Effector CD4-positive, alpha-beta T cell (primary cell): ENCODE data around the gene KLRC1. TPM values are rescaled to one million over a fixed set of nuclear protein-coding genes. Genes with fewer than 3 reads are reported as not detected.
"Not testable (repeated sequence)": the region's sequence is repeated elsewhere in the genome, so short reads cannot be mapped to it uniquely, and the experiment has no call there.

Experiments used
- DNase-seq: peaks from one replicate; pipeline ENCODE4 v3.0.0-alpha.2; 2020
- total RNA-seq: gene quantifications from one replicate; lab custom pipeline; 2026; lab: John Stamatoyannopoulos, UW

The KLRC1 gene
- total RNA-seq: not detected

DNA sequence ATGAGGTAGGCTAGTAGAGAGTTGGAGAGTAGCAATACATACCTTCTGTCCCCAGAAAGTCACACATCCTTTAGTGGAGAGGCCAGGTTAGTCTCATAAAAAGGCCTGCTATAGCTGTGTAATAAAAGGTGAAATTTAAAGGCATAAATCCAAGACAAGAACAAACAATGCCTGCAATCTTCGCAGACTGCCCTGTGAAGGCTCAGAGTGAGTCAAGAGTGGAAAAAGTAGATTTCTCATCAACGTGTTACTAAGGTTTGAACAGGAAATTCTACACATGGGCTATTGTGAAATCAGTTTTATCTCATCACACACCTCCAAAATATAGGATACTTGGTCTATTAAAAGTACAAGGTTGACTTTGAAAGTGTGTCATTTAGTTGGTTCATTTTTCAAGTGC is at the start of gene KLRC1:
Gene KLRC1 (minus strand): TSS at position 222 of the 400 bp plus-strand sequence. CDS start 2,221 bp downstream, outside the sequence.
- DNase-seq: no peak

DNA sequence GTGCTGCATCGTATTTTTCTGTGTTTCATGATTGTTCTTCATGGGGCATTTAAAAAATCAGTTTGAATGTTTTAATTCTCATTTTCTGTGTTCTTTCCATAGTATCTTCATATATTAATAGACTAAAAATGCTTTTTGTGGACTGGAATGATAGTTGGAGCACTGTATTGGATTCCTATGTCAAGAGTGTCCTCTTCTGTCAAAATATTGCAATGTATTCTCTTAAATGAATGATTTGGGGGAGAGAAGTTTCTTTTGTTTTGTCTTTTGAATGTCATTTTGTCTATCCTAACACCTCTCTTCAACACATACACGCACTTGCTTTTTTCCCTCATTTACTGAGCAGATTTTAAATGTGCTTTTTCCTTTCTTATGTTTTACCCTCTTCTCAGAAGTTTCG is 47.9 kb upstream of the KLRC1 start:
- no peak for DNase-seq

DNA sequence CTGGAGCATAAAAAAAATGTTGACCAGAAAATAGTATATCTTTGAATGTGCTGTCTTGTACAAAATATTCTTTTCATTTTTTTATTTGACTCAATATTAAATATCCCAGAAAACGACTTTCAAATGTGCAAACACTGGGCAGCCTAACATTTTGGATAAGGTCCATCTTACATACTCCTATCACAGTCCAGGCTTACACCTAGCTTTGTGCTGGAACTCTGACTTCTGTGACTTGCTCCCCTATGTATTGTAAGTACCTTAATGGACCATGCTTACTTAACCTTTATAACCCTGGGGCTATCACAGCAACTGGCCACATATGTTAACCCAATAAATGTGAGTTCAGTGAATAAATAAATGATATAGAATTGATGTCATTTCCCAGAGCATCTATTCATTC is 44.9 kb upstream of the KLRC1 start:
- no peak for DNase-seq

- DNase-seq: no peak
These were observed 44.4 kb upstream of the KLRC1 start for GRCh38 chr12:10497602-10498001.

DNA sequence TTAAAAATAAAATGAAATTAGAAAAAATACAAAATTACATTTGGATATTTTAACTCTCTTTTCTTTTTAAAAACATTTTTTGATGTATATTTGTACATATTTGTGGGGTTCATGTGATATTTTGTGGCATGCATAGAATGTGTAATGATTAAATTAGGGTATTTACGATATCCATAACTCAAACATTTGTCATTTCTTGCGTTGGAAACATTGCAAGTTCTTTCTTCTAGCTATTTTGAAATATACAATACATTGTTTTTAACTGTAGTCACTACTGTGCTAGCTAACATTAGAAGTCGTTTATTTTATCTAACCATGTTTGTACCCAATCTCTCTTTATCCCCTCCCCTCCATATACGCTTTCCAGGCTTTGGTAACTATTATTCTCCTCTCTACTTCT is 38.6 kb upstream of the KLRC1 start:
- no peak for DNase-seq

DNA sequence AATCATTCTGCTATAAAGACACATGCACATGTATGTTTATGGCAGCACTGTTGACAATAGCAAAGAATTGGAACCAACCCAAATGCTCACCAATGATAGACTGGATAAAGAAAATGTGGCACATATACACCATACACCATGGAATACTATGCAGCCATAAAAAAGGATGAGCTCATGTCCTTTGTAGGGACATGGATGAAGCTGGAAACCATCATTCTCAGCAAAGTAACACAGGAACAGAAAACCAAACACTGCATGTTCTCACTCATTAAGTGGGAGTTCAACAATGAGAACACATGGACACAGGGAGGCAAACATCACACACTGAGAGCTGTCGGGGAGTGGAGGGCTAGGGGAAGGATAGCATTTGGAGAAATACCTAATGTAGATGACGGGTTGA is 34.2 kb upstream of the KLRC1 start:
- not testable (repeated sequence) for DNase-seq

DNA sequence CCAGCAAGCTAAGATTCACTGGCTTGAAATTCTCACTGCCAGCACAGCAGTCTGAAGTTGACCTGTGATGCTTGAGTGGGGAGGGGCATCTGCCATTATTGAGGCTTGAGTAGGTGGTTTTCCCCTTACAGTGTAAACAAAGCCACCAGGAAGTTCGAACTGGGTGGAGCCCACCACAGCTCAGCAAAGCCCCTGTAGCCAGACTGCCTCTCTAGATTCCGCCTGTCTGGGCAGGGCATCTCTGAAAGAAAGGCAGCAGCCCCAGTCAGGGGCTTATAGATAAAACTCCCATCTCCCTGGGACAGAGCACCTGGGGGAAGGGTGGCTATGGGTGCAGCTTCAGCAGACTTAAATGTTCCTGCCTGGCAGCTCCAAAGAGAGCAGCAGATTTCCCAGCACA is 28.7 kb upstream of the KLRC1 start:
- DNase-seq: not testable (repeated sequence)

GRCh38 chr12:10472808-10473207 is 19.6 kb upstream of the KLRC1 start:
- not testable (repeated sequence) for DNase-seq

DNA sequence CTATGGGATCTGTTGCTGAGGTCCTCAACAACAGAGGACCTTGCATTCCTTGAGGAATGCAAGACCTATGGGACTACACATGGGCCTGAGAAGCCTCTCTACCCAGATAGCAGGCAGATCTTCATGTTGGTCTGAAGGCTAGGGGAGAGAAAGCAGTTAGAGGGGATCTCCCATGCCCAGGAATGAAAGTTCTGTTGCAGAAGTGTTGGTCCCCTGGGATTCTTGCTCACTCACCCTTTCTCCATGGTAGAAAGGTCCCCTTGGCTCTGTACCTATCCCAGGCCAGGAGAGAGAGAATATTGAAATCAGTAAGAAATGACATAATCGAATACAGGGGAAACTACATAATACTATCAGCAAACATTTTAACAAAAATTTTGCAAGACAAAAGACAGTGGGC is 16.5 kb upstream of the KLRC1 start:
- DNase-seq: no peak

GRCh38 chr12:10466311-10466710 is 13.1 kb upstream of the KLRC1 start:
- no peak for DNase-seq

GRCh38 chr12:10457760-10458159 is 4.6 kb upstream of the KLRC1 start:
- no peak for DNase-seq

GRCh38 chr12:10456856-10457255 is 3.7 kb upstream of the KLRC1 start:
- no peak for DNase-seq

DNA sequence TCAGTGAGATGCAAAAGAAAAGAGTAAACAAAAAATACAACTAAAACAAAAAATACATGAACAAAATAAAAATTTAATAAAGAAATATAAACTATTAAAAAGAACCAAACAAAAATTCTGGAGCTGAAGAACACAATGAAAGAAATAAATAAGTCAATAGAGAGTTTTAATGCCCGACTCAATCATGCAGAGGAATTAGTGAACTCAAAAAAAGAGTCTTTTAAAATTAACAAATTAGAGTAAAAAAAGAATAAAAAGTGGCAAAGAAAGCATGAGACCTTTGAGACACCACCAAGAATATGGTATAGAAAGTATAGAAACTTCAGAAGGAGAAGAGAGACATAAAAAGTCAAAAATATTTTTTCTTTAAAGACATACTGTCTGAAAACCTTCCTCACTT is 2.6 kb upstream of the KLRC1 start:
- no peak for DNase-seq

DNA sequence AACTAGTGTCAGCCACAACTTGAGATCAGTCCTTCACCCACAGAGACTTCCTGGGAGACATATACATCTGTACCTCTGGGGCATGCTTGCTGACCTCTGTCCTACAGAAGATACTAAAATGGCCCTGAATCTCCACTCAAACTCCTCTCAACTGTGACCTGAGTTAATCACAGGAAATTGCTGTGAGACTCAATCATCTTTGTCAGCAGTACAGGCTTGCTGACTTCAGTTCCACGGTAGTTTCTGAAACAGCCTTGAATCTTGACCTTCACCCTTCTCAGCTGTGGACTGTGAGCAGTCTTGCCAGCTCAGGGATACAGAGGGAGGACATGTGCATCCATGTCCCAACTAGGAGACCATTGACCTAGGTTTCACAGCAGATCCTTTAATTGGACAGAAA is 1.4 kb upstream of the KLRC1 start:
- no peak for DNase-seq

GRCh38 chr12:10448236-10448635 is 4.9 kb downstream of the KLRC1 start:
- DNase-seq: no peak

GRCh38 chr12:10446052-10446451 is 7.1 kb downstream of the KLRC1 start:
- not testable (repeated sequence) for DNase-seq

DNA sequence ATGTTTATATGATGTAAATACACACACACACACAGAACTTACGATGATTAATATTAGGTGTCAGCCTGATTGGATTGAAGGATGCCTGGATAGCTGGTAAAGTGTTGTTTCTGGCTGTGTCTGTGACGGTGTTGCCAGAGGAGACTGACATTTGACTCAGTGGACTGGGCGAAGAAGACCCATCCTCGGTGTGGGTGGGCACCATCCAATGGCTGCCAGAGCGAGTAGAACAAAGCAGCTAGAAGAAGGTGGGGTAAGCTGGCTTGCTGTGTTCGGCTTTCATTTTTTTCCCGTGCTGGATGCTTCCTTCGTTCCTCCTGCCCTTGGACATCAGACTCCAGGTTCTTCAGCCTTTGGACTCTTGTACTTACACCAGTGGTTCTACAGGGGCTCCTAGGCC is 12.0 kb downstream of the KLRC1 start:
- not testable (repeated sequence) for DNase-seq

DNA sequence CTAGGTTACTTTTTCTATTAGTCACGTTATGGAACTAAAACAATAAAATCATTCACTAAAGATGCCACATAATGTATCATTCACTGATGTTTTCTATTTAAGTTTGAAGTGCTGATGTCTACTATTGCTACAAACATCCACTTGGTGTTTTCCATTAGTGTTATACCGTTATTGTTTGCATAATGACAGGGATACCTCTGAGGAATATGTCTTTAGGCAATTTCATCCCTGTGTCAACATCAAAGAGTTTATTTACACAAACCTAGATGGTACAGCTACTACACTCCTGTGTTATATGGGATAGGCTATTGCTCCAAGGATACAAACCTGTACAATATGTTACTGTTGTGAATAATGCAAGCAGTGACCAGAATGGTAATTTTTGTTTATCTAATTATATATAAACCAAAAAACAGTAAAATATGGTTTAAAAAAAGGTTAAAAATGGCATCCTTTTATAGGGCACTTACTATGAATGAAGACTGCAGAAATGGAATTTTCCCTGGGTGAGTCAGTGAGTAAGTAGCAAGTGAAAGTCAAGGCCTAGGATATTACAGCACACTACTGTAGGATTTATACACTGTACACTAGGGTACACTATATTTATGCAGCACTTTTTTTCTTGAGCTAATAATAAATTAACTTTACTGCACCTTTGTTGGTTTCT is 13.4 kb downstream of the KLRC1 start:
- not testable (repeated sequence) for DNase-seq

GRCh38 chr12:10437601-10438000 is 15.6 kb downstream of the KLRC1 start:
- DNase-seq: not testable (repeated sequence)

GRCh38 chr12:10435816-10436215 is 17.4 kb downstream of the KLRC1 start, which contains the start of gene KLRC2:
TSS of gene KLRC2 (minus strand) at chr12:10436010. CDS start at chr12:10435986, 24 bp downstream.
- DNase-seq: not testable (repeated sequence)

GRCh38 chr12:10430623-10431022 is 22.6 kb downstream of the KLRC1 start:
- DNase-seq: not testable (repeated sequence)

DNA sequence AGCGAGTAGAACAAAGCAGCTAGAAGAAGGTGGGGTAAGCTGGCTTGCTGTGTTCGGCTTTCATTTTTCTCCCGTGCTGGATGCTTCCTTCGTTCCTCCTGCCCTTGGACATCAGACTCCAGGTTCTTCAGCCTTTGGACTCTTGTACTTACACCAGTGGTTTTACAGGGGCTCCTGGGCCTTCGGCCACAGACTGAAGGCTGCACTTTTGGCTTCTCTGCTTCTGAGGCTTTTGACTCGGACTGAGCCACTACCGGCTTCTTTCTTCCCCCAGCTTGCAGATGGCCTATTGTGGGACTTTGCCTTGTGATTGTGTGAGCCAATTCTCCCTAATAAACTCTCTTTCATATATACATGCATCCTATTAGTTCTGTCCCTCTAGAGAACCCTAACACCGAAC is 27.2 kb downstream of the KLRC1 start:
- DNase-seq: not testable (repeated sequence)

DNA sequence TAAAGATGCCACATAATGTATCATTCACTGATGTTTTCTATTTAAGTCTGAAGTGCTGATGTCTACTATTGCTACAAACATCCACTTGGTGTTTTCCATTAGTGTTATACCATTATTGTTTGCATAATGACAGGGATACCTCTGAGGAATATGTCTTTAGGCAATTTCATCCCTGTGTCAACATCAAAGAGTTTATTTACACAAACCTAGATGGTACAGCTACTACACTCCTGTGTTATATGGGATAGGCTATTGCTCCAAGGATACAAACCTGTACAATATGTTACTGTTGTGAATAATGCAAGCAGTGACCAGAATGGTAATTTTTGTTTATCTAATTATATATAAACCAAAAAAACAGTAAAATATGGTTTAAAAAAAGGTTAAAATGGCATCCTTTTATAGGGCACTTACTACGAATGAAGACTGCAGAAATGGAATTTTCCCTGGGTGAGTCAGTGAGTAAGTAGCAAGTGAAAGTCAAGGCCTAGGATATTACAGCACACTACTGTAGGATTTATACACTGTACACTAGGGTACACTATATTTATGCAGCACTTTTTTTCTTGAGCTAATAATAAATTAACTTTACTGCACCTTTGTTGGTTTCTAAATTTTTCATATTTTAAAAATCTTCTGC is 28.8 kb downstream of the KLRC1 start:
- not testable (repeated sequence) for DNase-seq

DNA sequence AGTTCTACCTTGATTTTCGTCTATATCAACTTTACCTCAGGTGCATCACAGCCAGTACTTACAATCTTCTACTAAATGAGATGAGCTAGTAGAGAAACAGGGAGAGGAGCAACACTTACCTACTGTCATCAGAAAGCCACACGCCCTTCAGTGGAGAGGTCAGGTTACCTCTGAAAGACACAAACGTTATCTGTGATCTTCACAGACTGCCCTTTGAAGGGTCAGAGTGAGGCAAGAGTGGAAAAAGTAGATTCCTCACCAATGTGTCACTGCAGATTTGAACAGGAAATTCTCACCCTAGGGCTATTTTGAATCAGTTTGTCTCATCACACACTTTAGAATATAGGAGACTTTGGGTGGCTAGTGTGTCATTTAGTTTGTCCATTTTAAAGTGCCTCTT is 31.0 kb downstream of the KLRC1 start:
- not testable (repeated sequence) for DNase-seq
